ENCODE measurements around the gene PAX6.

DNA sequence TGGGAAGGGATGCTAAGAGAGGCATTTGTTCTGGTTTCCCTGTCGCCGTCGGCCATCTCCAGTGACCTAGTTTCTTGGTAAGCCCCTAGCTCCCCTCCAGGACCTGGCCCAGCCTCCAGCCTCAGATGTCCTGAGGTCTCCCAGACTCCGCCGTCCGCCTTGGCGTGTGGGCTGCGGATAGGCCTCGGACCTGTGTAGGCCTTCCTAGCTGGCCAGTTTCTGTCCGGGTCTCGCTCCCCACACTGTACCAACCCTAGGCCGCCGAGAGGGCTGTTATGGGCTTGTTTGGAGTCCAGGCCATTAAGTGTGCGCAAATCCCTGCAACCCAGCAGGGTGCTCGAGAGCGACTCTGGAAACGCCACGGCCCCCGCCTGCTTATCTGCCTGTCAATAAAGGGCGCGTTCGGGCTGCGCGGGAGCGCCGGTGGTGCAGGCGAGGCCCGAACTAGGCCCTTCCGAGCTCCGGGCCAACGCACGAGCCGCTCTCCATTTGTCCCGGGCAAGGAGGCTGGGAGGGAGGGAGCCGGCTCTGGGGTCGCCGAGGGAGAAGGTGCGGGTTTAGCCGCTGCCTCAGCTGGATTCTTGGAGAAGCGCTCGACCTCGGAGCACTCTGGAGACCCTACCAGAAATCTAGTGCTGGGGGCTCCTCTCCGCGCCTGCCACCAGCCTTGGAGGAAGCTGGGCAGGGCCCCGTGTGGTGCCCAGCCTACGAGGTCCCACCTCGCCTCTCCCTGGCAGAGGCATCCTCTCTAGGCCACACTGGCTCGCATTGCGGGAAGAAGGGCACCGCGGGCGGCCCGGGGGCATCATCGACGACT, 8.7 kb upstream of the PAX6 start:
- TF ChIP-seq CTCF (IDR thresholded peaks at IDR 0.05; ENCODE audit: insufficient read depth, low read length, poor library complexity, severe bottlenecking), result no peak
- TF ChIP-seq EZH2phosphoT487 (conservative IDR thresholded peaks at IDR 0.05; ENCODE audit: low read length), result no peak

Data from SU-DHL-6 (cell line).